GM19238 (cell line): ENCODE results near the gene CTNNA1.
"Not testable (repeated sequence)": the region's sequence is repeated elsewhere in the genome, so short reads cannot be mapped to it uniquely, and the experiment has no call there.

Source experiments
- DNase-seq: peaks from one replicate; pipeline ENCODE4 v3.0.0; 2011; ENCODE audit warnings: low spot score; ENCODE audit not compliant: insufficient read length

CTNNA1 gene

GRCh38 chr5:138757061-138757776 lies 4.0 kb downstream of the CTNNA1 start:
- DNase-seq: no peak

GRCh38 chr5:138760448-138761110 lies 7.4 kb downstream of the CTNNA1 start:
- DNase-seq: no peak

- DNase-seq: not testable (repeated sequence)
These were observed 7.9 kb downstream of the CTNNA1 start for GRCh38 chr5:138761115-138761514.

- not testable (repeated sequence) for DNase-seq
These were observed 8.4 kb downstream of the CTNNA1 start for GRCh38 chr5:138761670-138762069.

- no peak for DNase-seq
These were observed 8.9 kb downstream of the CTNNA1 start for GRCh38 chr5:138762110-138762509.

GRCh38 chr5:138763037-138763778 lies 10.0 kb downstream of the CTNNA1 start:
- DNase-seq: no peak

GRCh38 chr5:138770291-138770690 lies 17.1 kb downstream of the CTNNA1 start:
- no peak for DNase-seq

- no peak for DNase-seq
These were observed 17.8 kb downstream of the CTNNA1 start for GRCh38 chr5:138770977-138771376.

GRCh38 chr5:138772986-138773594 lies 19.9 kb downstream of the CTNNA1 start:
- no peak for DNase-seq

GRCh38 chr5:138773624-138774023 lies 20.4 kb downstream of the CTNNA1 start:
- not testable (repeated sequence) for DNase-seq

GRCh38 chr5:138775034-138775433 lies 21.8 kb downstream of the CTNNA1 start:
- DNase-seq: no peak

GRCh38 chr5:138778234-138778633 lies 25.0 kb downstream of the CTNNA1 start:
- DNase-seq: no peak

GRCh38 chr5:138783976-138784375 lies 30.8 kb downstream of the CTNNA1 start:
- no peak for DNase-seq

- DNase-seq: no peak
These were observed 31.4 kb downstream of the CTNNA1 start for GRCh38 chr5:138784590-138784989.

- no peak for DNase-seq
These were observed 36.6 kb downstream of the CTNNA1 start for GRCh38 chr5:138789771-138790242.

GRCh38 chr5:138790684-138791083 lies 37.5 kb downstream of the CTNNA1 start:
- DNase-seq: no peak

GRCh38 chr5:138792195-138792790 lies 39.1 kb downstream of the CTNNA1 start:
- no peak for DNase-seq

- DNase-seq: no peak
These were observed 40.4 kb downstream of the CTNNA1 start for GRCh38 chr5:138793575-138793974.

GRCh38 chr5:138803285-138803684 lies 50.1 kb downstream of the CTNNA1 start:
- DNase-seq: no peak

- DNase-seq: no peak
These were observed 50.7 kb downstream of the CTNNA1 start for GRCh38 chr5:138803935-138804334.

- DNase-seq: no peak
These were observed 51.9 kb downstream of the CTNNA1 start for GRCh38 chr5:138805096-138805495.
